BJ (cell line): ENCODE data around the gene DENND1C. TPM values are rescaled to one million over a fixed set of nuclear protein-coding genes. Genes with fewer than 3 reads are reported as not detected.

Source experiments
- CTCF ChIA-PET: fragments of 350-600 bp; formaldehyde crosslinking; extraction: SDS; loops from one replicate; lab custom pipeline; 2021; ENCODE audit warnings: antibody characterized with exemption, inconsistent platforms; lab: Yijun Ruan, JAX
- POLR2A ChIA-PET: fragments of 300-600 bp; sonication (Branson Sonifier 250); formaldehyde crosslinking; extraction: SDS; loops from one replicate; lab custom pipeline; 2021; ENCODE audit warnings: antibody characterized with exemption; lab: Charles Lee
- DNase-seq: peaks from one replicate; pipeline ENCODE4 v3.0.0-alpha.2; 2011; ENCODE audit warnings: low read depth
- H3K27me3 ChIP-seq: 2 replicates; pipeline ENCODE4 v1.6.0; 2011; ENCODE audit warnings: low read length; ENCODE audit not compliant: control insufficient read depth, insufficient read depth
- H3K36me3 ChIP-seq: 2 replicates; pipeline ENCODE4 v1.5.1; 2011; ENCODE audit warnings: low read length; ENCODE audit not compliant: control insufficient read depth, insufficient read depth
- H3K4me3 ChIP-seq: 2 replicates; pipeline ENCODE4 v1.5.1; 2011; ENCODE audit warnings: low read depth, mild to moderate bottlenecking, control low read depth, low read length
- CTCF ChIP-seq: IDR thresholded peaks from 2 replicates; pipeline ENCODE4 v1.5.1; 2011; ENCODE audit warnings: low read depth, mild to moderate bottlenecking, control low read depth, inconsistent platforms, low read length, moderate library complexity; ENCODE audit not compliant: insufficient read depth
- polyA plus RNA-seq: library from polyadenylated mRNA; depleted of rRNA; stranded (reverse); fragments of >200 nt; gene quantifications from 2 replicates; pipeline ENCODE4 v1.2.3, GENCODE V29; 2011

DENND1C gene
- polyA plus RNA-seq, 1 experiment = 0.07 TPM

GRCh38 chr19:6519289-6519688, 37.7 kb upstream of the DENND1C start:
- Histone ChIP-seq H3K27me3 (no peaks in the 10 kb centered on the region), H3K4me3 (no peak overlapping the region), H3K36me3 (no peaks in the 10 kb centered on the region)
- no peak for TF ChIP-seq CTCF
- CTCF ChIA-PET = interaction anchor here (0.8 to 0.9 kb wide), 2 partner anchors 217 to 219 kb away, joined by 3 read pairs; partner anchors contain the start of gene GPR108
- POLR2A ChIA-PET = no interaction called here
- peak; percentile 35 for DNase-seq

- Histone ChIP-seq H3K4me3 (no peak overlapping the region), H3K27me3 (no peaks in the 10 kb centered on the region), H3K36me3 (no peaks in the 10 kb centered on the region)
- no peak for DNase-seq
- ChIA-PET POLR2A (no interaction called here), CTCF (interaction anchor here (0.8 to 2.5 kb wide), 5 partner anchors 12 to 220 kb away, joined by 3 to 6 read pairs (median 4); partner anchors contain the start of gene TNFSF9)
- no peak for TF ChIP-seq CTCF
Observed at GRCh38 chr19:6518145-6518911, 36.7 kb upstream of the DENND1C start.

- Histone ChIP-seq H3K36me3 (no peaks in the 10 kb centered on the region), H3K27me3 (no peaks in the 10 kb centered on the region), H3K4me3 (peak overlapping the region; percentile 61)
- DNase-seq = no peak
- ChIA-PET CTCF (interaction anchor here (0.7 to 2.5 kb wide), 22 partner anchors 8 to 352 kb away, joined by 3 to 22 read pairs (median 4); partner anchors contain the start of genes TNFSF9 and TUBB4A), POLR2A (interaction anchor here (0.6 kb wide), 1 partner anchor 153 kb away, joined by 6 read pairs; no protein-coding TSS in a partner anchor)
- peak; percentile 99 for TF ChIP-seq CTCF
Observed at GRCh38 chr19:6516659-6517291, 35.2 kb upstream of the DENND1C start.

- ChIA-PET POLR2A (interaction anchor here (0.6 kb wide), 1 partner anchor 152 kb away, joined by 6 read pairs; no protein-coding TSS in a partner anchor), CTCF (interaction anchor here (0.6 to 2.5 kb wide), 22 partner anchors 8 to 353 kb away, joined by 3 to 22 read pairs (median 4); partner anchors contain the start of genes TNFSF9 and TUBB4A)
- H3K4me3 ChIP-seq = peak overlapping the region; percentile 61
- H3K27me3 ChIP-seq = no peaks in the 10 kb centered on the region
- no peaks in the 10 kb centered on the region for H3K36me3 ChIP-seq
- no peak for TF ChIP-seq CTCF
- peak; percentile 75 for DNase-seq
Observed at GRCh38 chr19:6516018-6516658, 34.6 kb upstream of the DENND1C start.
